Measurements from ENCODE around the gene C7orf33.
"Not testable (repeated sequence)": the region's sequence is repeated elsewhere in the genome, so short reads cannot be mapped to it uniquely, and the experiment has no call there.

C7orf33 gene

GRCh38 chr7:148580446-148580845 is 10.1 kb upstream of the C7orf33 start:
- no peak for DNase-seq (ENCODE audit: low read depth)

- DNase-seq (ENCODE audit: low read depth) = no peak
Observed at GRCh38 chr7:148581624-148582023, 8.9 kb upstream of the C7orf33 start.

- DNase-seq (ENCODE audit: low read depth) = no peak
Observed at GRCh38 chr7:148584154-148584827, 6.3 kb upstream of the C7orf33 start.

DNA sequence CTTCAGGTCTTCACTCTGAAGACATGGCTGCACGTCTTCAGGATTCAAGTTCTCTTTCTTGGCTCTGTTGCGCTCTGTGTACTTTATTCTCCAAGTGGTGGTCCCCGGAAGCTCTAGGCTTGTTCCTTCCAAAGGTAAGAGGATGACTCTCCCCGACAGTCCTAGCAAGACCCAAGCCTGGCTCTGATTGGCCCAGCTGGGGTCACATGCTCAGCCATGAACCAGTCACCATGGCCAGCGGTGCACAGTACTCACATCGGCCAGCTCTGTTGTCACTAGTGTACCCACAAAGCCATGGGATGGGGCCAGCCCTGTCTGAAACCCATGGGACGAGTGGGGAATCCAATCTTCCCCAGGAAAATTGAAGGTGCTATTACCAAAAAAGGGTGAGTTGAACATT is 5.2 kb upstream of the C7orf33 start:
- DNase-seq (ENCODE audit: low read depth) = no peak

DNA sequence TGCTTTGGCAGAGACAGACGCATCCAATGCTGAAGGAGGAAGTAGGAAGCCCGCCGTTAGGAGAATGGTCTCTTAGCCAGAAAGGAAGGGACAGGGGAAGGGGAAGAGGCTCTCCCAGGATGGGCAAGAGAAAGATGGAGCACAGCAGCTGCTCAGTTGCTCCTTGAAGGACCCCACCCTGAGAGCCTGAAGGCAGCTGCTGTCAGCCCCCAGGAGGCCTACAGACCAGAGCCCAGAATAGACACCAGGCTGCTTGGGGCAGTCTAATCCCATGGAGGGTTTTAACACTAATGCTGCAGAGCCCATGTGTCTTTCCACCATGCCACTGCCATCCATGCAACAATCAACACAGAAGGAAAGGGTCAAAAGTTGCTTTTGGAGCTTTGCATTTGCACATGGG is 3.5 kb upstream of the C7orf33 start:
- no peak for DNase-seq (ENCODE audit: low read depth)

DNA sequence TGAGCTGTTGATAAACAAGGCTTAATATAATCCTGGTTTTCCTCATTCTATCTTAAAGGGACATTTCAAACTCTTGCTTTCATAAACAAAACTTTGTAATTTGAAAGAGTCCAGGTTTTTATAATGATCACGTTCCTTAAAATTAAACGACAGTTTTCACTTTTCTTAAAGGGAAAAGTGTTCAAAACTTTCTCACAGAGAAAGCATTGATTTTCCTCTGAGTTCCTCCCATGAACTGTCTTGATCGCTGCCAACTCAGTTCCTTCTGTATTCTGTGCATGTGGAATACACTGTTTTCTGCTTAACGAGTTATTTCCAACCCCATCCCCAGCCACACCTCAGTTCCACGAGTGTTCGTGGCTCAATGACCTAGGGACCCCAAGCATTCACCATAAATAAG is 2.4 kb upstream of the C7orf33 start:
- no peak for DNase-seq (ENCODE audit: low read depth)

GRCh38 chr7:148588670-148589131 is 1.9 kb upstream of the C7orf33 start:
- DNase-seq (ENCODE audit: low read depth) = no peak

GRCh38 chr7:148589640-148590039 is 926 bp upstream of the C7orf33 start:
- DNase-seq (ENCODE audit: low read depth) = no peak

DNA sequence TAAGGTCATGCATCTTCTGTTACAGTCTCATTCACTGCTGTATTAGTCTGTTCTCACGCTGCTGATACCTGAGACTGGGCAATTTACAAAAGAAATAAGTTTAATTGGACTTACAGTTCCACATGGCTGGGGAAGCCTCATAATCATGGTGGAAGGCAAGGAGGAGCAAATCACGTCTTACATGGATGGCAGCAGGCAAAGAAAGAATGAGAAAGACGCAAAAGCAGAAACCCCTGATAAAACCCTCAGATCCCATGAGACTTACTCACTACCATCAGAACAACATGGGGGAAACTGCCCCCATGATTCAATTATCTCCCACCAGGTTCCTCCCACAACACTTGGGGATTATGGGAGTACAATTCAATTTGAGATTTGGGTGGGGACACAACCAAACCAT is 5.8 kb downstream of the C7orf33 start:
- not testable (repeated sequence) for DNase-seq (ENCODE audit: low read depth)

GRCh38 chr7:148598351-148598750 is 7.8 kb downstream of the C7orf33 start:
- DNase-seq (ENCODE audit: low read depth) = no peak

DNA sequence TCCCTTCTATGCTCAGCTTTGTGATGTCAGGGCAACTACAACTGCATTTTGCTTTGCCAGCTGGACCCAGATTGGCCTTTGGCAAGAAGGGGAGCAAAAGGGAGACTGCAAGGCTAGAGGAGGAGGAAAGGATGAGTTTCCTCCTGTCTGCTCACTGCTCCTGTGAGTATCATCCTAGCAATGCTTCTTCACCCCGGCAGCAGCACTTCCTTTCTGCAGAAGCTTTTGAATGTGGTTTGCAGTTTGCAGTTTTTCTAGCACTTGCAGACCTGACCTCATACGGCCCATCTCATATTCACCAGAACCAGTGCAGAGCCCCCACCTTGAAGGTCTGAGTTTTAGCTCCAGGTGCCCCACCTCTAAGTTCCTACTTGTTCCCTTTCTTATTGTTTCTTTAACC is 14.8 kb downstream of the C7orf33 start:
- no peak for DNase-seq (ENCODE audit: low read depth)

DNA sequence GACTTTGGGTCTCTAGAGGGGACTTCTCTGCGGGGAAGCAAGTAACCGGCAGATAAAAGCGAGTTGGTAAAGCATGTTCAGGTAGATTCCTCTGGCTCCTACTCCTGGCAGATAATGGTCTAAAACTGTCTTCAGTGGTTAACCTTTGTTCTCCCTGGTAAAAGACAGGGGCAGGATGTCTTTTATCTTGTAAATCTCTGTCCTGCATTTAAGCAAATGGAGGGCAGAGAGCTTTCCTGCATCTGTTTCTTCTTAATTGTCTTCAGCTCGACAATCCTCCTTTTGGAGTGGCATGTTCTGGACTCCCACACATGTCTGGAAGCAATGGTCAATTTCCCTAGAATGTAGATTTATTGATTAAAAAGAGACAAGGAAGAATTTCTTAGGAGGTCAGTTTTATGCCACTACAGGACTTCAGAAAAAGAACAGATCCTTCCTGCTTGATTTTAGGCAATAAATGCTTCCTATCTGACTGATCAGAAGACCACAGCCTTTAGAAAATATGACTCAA is 16.6 kb downstream of the C7orf33 start:
- no peak for DNase-seq (ENCODE audit: low read depth)

DNA sequence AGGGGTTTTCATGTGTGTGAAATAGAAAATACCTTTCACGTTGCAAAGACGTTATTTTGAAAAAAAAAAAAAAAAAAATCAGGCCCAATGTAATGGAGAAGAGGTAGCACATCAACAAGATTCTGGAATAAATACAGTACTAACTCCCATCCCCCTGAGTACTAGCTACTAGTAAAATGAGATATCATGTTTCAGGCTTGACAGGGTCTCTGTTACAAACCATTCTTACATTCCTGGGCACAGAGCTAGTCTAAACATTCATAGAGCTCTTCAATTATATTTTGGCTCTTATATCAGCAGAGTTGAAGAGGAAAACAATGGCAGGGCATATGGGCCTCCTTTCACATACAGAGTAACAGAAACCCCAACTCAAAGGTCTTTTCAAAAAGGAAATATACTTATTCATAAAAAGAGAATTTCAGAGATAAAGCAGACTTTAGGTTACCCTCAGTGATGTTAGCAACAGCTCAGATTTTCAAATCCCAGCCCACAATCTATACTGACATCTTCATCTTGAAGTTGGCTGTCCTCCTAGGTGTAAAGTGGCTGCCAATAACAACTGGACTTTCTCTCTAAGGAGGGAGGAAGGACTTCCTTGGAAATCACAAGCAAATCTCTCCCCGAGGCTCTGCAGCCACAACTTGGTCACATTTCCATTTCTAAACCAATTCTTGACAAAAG is 18.6 kb downstream of the C7orf33 start:
- DNase-seq (ENCODE audit: low read depth) = no peak

- no peak for DNase-seq (ENCODE audit: low read depth)
Observed at GRCh38 chr7:148611692-148612091, 21.1 kb downstream of the C7orf33 start.

DNA sequence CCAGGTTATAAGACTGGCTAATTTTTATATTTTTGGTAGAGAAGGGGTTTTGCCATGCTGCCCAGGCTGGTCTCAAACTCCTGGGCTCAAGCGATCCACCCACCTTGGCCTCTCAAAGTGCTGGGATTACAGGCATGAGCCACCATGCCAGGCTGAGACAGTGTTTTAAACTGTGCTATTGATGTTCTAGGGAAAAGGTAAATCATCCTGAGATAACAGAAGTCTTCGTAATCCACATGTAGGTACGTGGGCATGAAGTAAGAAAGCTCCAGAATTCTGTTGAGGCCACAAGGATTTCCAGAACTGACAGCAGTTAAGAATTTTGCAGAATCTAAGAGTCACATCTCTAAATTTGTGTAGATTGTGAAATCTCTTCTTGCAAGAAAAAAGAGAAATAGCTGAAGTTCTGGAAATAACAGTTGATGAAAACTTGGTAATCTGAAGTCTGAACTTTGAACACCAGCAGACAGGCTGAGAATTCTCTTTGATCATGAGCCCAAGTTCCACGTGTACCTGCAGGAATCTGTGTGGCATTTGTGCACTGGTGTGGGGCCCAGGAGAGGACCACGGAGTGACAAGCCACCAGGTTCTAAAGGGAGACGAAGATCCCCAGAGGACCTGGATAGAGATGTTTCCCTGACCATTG is 24.6 kb downstream of the C7orf33 start:
- DNase-seq (ENCODE audit: low read depth) = no peak

DNA sequence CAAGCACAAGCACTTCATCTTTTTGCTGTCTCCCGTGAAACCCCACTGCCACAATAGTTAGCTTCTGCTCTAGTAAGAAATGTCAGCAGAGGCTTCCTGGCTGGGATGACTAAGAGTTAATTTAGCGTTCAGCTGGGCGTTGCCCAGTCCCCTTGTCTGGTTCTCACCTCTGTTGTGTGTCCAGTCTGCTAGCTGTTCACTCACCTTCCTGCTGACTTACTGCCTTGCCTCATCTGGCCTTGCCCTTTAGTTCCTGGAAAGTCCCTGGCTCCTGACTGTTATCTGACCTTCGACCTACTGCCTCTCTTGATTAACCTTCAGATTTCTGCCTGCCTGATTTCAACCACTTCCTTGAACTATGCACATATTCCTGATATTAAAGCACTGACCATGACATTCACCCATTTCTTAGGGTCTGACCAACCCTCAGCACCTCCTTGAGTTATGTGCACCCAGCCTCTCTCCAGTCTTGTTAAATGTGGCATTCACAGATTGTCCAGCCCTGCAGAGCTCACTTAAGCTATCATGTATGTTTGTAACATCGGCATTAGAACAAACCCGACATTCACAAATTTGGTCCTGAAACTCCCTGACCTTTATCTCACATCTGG is 30.3 kb downstream of the C7orf33 start:
- no peak for DNase-seq (ENCODE audit: low read depth)

DNA sequence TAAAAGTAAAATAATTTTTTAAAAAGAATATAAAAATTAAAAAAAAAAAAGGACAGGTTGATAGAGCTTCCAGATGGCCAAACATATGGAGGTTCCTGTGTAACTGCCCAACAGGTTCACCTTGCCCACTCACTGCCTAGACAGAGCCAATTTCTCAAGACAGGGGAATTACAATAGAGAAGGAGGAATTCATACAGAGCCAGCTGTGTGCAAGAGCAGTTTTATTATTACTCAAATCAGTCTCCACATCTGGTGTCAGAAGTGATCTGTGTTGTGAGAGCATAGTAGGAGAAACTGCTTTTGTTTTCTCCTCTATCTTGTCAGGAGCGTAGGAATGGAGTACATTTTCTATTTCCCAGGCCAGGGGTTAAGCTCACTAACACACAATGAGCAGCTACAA is 31.0 kb downstream of the C7orf33 start:
- no peak for DNase-seq (ENCODE audit: low read depth)

DNA sequence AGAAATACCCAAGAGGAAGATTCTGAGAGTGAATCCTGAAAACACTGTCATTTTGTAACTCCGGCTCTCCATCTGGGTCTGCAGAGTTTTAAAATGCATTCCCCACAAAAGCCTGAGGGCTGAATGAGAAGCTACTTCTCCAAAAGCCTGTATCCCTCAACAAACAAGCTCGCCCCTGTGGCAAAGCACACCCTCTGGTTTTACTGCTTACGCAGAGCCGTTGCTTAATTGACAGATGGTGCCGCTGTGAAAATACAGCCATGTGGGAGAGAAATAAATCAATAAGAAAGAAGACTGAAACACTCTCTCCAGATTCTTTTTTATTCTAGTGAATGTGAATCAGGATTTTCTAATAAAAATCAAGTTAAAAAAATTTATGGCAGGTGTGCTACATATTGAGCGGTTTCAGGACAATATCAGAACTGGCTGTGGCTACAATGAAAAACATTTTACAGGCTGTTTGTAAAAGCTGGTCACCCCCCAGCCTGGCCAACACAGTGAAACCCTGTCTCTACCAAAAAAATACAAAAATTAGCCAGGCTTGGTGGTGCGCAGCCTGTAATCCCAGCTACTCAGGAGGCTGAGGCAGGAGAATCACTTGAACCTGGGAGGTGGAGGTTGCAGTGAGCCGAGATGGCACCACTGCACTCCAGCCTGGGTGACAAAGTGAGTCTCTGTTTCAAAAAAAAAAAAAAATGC is 32.5 kb downstream of the C7orf33 start:
- no peak for DNase-seq (ENCODE audit: low read depth)

GRCh38 chr7:148623586-148624282 is 33.2 kb downstream of the C7orf33 start:
- no peak for DNase-seq (ENCODE audit: low read depth)

DNA sequence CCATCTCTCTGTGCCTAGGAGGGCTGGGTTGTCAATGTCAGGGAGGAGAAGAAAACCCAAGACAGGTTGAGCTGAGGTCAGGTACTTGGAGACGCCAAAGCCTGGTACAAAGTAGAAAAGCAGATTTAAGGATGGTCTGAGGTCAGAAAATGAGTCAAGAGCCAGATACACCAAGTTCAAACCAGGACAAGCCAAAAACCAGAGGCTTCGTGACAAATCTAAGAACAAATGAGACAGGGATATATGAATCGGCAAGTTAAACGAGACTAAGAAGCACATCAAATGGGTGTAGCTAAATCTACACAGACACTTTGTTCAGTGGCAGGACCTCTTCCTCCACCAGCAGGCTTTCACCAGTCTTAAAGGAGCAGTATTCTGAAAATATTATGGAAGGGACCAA is 34.2 kb downstream of the C7orf33 start:
- no peak for DNase-seq (ENCODE audit: low read depth)

DNA sequence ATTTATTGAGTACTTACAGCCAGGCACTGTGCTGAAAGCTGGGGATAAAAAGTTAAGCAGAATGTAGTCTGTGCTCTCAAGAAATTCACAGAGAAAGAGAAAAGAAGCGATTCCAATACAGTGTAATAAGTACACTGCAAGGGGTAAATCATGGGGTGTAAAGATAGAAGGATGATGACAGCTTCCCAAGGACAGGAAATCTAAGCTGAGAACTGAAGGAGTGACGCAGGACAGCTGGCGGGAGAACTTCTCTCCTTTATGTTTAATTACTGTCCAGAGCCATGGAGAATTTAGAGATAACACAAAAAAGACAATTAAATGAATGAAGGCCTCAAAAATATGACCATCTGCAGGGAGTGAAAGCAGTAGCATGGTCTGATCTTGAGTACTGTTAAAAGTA is 34.8 kb downstream of the C7orf33 start:
- DNase-seq (ENCODE audit: low read depth) = no peak

All from activated T-cell treated with anti-CD3 and anti-CD28 coated beads for 24 hours (primary cell).